GM10847 (cell line): Measurements from ENCODE around the gene OBSCN.

Experiments used
- POLR2A ChIP-seq: IDR thresholded peaks from 2 replicates; pipeline ENCODE4 v1.6.1; 2011; ENCODE audit not compliant: insufficient read length; ENCODE audit errors: extremely low read depth

OBSCN gene

GRCh38 chr1:228289239-228289849 lies 81.5 kb downstream of the OBSCN start:
- no peak for TF ChIP-seq POLR2A

GRCh38 chr1:228289996-228290881 lies 82.4 kb downstream of the OBSCN start:
- TF ChIP-seq POLR2A: no peak

DNA sequence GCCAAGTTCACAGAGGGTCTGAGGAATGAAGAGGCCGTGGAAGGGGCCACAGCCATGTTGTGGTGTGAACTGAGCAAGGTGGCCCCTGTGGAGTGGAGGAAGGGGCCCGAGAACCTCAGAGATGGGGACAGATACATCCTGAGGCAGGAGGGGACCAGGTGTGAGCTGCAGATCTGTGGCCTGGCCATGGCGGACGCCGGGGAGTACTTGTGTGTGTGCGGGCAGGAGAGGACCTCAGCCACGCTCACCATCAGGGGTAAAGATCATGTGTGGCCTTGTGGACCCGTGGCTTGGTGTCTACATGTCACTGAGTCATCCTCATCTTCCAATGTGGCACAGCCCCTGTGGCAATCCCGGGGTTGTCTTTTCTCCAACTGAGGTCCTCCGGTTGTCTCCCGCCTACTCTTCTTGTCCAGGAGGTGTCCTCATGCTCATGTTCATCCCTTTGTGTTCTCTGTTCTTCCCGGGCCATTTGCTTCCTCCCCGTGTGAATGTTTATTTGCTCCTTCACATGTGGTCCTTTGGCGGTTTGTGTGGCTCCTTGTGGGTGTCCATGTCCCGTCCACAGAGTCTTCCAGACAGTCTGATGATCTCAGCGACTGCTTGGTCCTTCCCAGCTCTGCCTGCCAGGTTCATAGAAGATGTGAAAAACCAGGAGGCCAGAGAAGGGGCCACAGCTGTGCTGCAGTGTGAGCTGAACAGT lies 84.2 kb downstream of the OBSCN start:
- TF ChIP-seq POLR2A: no peak

GRCh38 chr1:228292609-228292911 lies 84.7 kb downstream of the OBSCN start:
- no peak for TF ChIP-seq POLR2A

GRCh38 chr1:228293393-228293792 lies 85.5 kb downstream of the OBSCN start:
- no peak for TF ChIP-seq POLR2A

- TF ChIP-seq POLR2A: no peak
Observed at GRCh38 chr1:228293816-228294500, 86.1 kb downstream of the OBSCN start.

DNA sequence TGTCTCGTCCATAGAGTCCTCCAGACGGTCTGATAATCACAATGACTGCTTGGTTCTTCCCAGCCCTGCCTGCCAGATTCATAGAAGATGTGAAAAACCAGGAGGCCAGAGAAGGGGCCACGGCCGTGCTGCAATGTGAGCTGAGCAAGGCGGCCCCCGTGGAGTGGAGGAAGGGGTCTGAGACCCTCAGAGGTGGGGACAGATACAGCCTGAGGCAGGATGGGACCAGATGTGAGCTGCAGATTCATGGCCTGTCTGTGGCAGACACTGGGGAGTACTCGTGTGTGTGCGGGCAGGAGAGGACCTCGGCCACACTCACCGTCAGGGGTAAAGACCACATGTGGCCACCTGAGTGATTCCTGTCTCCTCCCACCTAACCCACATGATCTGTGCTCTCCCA lies 86.9 kb downstream of the OBSCN start:
- no peak for TF ChIP-seq POLR2A

GRCh38 chr1:228295201-228295600 lies 87.4 kb downstream of the OBSCN start:
- TF ChIP-seq POLR2A: no peak

DNA sequence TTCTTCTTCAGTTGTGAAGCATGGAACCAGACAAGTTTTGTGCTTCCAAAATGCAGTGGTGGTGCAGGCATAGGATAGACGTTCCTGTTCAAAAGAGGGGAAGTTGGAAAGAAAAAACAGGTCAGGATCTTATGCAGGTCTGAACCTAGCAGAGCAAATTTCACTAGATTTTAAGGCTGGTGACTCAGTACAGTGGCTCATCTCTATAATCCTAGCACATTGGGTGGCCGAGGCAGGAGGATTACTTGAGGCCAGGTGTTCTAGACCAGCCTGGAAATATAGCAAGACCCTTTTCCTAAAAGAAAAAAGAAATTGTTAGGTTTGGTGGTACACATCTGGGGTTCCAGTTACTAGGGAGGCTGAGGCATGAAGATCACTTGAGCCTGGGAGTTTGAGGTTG lies 88.1 kb downstream of the OBSCN start:
- TF ChIP-seq POLR2A: no peak

DNA sequence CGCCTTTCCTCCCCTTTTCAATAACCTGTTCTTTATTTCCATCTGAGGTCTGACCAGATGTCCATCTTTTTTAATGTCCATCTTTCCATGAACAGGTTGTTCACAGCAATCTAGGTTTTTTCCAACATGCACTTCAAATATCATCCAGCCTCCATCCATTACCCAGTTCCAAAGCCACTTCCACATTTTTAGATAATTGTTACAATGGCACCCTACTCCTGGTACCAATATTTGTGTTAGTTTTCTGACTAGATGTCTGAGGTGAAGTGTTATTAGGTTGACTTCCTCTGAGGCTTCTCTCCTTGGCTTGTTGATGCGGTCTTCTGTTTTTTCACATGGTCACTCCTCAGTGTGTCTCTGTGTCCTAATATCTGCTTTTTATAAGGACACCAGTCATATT lies 89.4 kb downstream of the OBSCN start:
- TF ChIP-seq POLR2A: no peak

DNA sequence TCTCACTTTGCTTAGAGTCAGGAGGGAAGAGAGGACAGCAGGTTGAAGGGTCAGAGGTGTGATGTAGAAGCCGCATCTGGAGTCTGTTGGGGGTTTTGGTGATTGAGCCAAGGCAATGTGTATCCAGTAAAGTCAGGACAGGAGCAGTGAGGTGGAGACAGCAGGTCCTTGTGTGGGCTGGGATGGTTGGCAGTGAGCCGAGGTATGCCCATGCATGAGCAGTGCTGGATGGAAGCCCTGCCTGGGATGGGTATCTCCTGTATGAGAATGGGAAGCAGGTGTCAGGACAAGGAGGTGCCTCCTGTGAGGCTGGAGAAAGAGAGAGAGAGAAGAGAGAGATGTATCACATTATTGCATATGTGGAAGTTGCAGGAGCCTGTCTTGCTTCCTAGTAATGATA lies 90.0 kb downstream of the OBSCN start:
- TF ChIP-seq POLR2A: no peak

- TF ChIP-seq POLR2A: no peak
Observed at GRCh38 chr1:228298471-228298870, 90.6 kb downstream of the OBSCN start.

GRCh38 chr1:228299211-228299610 lies 91.4 kb downstream of the OBSCN start:
- no peak for TF ChIP-seq POLR2A

- no peak for TF ChIP-seq POLR2A
Observed at GRCh38 chr1:228299901-228300300, 92.1 kb downstream of the OBSCN start.

- TF ChIP-seq POLR2A: no peak
Observed at GRCh38 chr1:228302086-228302485, 94.2 kb downstream of the OBSCN start.

- TF ChIP-seq POLR2A: no peak
Observed at GRCh38 chr1:228303596-228303995, 95.8 kb downstream of the OBSCN start.

DNA sequence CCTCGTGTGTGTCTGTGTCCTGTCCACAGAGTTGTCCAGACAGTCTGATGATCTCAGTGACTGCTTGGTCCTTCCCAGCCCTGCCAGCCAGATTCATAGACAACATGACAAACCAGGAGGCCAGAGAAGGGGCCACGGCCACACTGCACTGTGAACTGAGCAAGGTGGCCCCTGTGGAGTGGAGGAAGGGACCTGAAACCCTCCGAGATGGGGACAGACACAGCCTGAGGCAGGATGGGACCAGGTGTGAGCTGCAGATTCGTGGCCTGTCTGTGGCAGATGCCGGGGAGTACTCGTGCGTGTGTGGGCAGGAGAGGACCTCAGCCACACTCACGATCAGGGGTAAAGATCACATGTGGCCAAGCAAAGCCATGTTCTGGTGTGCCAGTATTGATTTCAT lies 96.4 kb downstream of the OBSCN start:
- TF ChIP-seq POLR2A: no peak
